AG10803 (cell line): ENCODE measurements around the gene ZSCAN9.

Source experiments
- DNase-seq: peaks from one replicate; pipeline ENCODE4 v3.0.0; 2010; ENCODE audit warnings: low read depth
- H3K4me3 ChIP-seq: 2 replicates; pipeline ENCODE4 v1.5.1; 2011; ENCODE audit warnings: mild to moderate bottlenecking, low read length, control low read depth
- CTCF ChIP-seq: conservative IDR thresholded peaks from 2 replicates; pipeline ENCODE4 v1.5.1; 2011; ENCODE audit warnings: mild to moderate bottlenecking, low read length, control low read depth, inconsistent platforms

Gene ZSCAN9

GRCh38 chr6:28225056-28225834 lies at the start of gene ZSCAN9:
ZSCAN9 (plus strand) TSS chr6:28225275; CDS start chr6:28227085, 1,810 bp downstream.
- no peak for TF ChIP-seq CTCF
- H3K4me3 ChIP-seq: peak within 1 kb of the TSS; percentile 82
- DNase-seq: peak; percentile 86

- no peak for DNase-seq
- H3K4me3 ChIP-seq: no peak overlapping the region
- TF ChIP-seq CTCF: no peak
Measured at GRCh38 chr6:28176373-28176772, 48.7 kb upstream of the ZSCAN9 start.

GRCh38 chr6:28182255-28182654 lies 42.8 kb upstream of the ZSCAN9 start:
- no peak for TF ChIP-seq CTCF
- no peak overlapping the region for H3K4me3 ChIP-seq
- DNase-seq: no peak

GRCh38 chr6:28188111-28188979 lies 36.7 kb upstream of the ZSCAN9 start:
- H3K4me3 ChIP-seq: no peak overlapping the region
- TF ChIP-seq CTCF: no peak
- DNase-seq: no peak

- DNase-seq: no peak
- no peak for TF ChIP-seq CTCF
- H3K4me3 ChIP-seq: no peak overlapping the region
Measured at GRCh38 chr6:28200020-28200419, 25.1 kb upstream of the ZSCAN9 start.

- DNase-seq: no peak
Measured at GRCh38 chr6:28203201-28203600, 21.9 kb upstream of the ZSCAN9 start.

More at GRCh38 chr6:28203201-28203600, 21.9 kb upstream of the ZSCAN9 start:
- no peak overlapping the region for H3K4me3 ChIP-seq
- no peak for TF ChIP-seq CTCF
